SK-MEL-5 (cell line): ENCODE measurements around the gene SLC9C1. TPM values are rescaled to one million over a fixed set of nuclear protein-coding genes. Genes with fewer than 3 reads are reported as not detected.
A peak's percentile ranks its signal among the peaks of the same experiment; 100 is the strongest.

Experiments used
- DNase-seq: peaks from one replicate; pipeline ENCODE4 v3.0.0-alpha.2; 2016; ENCODE audit warnings: low read depth, low spot score
- in situ Hi-C: cut with HindIII; loops from 2 replicates; pipeline ENCODE4 v1.10.0; 2016; ENCODE audit warnings: low sequenced_read_pairs, high pct_unique_total_duplicates, low pct_unique_long_range_greater_than_20kb
- total RNA-seq: library from RNA; depleted of rRNA; stranded (reverse); fragments of >200 nt; shearing (Covaris generic); gene quantifications from 2 replicates; pipeline ENCODE4 v1.2.3, GENCODE V29; 2014

The SLC9C1 gene
- total RNA-seq, 1 experiment from 2014 or later, result 0.11 TPM

GRCh38 chr3:112141293-112141692 is 152.7 kb downstream of the SLC9C1 start:
- DNase-seq, result no peak
- in situ Hi-C loops, result loop anchor here (25.0 kb wide), 1 partner anchor 146 kb away; the partner anchor contains the start of gene SLC9C1

- no peak for DNase-seq
- in situ Hi-C loops, result loop anchor here (25.0 kb wide), 1 partner anchor 147 kb away; the partner anchor contains the start of gene SLC9C1
These were observed 153.4 kb downstream of the SLC9C1 start for GRCh38 chr3:112140584-112140983.

- DNase-seq, result no peak
- in situ Hi-C loops, result loop anchor here (25.0 kb wide), 1 partner anchor 149 kb away; the partner anchor contains the start of gene SLC9C1
These were observed 155.6 kb downstream of the SLC9C1 start for GRCh38 chr3:112138219-112138969.

GRCh38 chr3:112137781-112138180 is 156.2 kb downstream of the SLC9C1 start:
- in situ Hi-C loops, result loop anchor here (25.0 kb wide), 1 partner anchor 150 kb away; the partner anchor contains the start of gene SLC9C1

GRCh38 chr3:112136959-112137693 is 156.9 kb downstream of the SLC9C1 start:
- peak; percentile 92 for DNase-seq
- in situ Hi-C loops, result loop anchor here (25.0 kb wide), 1 partner anchor 150 kb away; the partner anchor contains the start of gene SLC9C1

More at GRCh38 chr3:112137781-112138180, 156.2 kb downstream of the SLC9C1 start:
- no peak for DNase-seq

- no peak for DNase-seq
- in situ Hi-C loops, result loop anchor here (25.0 kb wide), 1 partner anchor 151 kb away; the partner anchor contains the start of gene SLC9C1
These were observed 158.0 kb downstream of the SLC9C1 start for GRCh38 chr3:112136046-112136445.

GRCh38 chr3:112134335-112135124 is 159.5 kb downstream of the SLC9C1 start:
- no peak for DNase-seq
- in situ Hi-C loops, result loop anchor here (25.0 kb wide), 1 partner anchor 153 kb away; the partner anchor contains the start of gene SLC9C1

GRCh38 chr3:112133626-112134334 is 160.2 kb downstream of the SLC9C1 start:
- in situ Hi-C loops, result loop anchor here (25.0 kb wide), 1 partner anchor 154 kb away; the partner anchor contains the start of gene SLC9C1
- DNase-seq, result no peak

GRCh38 chr3:112132975-112133448 is 161.0 kb downstream of the SLC9C1 start, which contains the start of gene GCSAM:
GCSAM (minus strand) TSS chr3:112133248; CDS start chr3:112133120, 128 bp downstream.
- no peak for DNase-seq
- in situ Hi-C loops, result loop anchor here (25.0 kb wide), 1 partner anchor 154 kb away; the partner anchor contains the start of gene SLC9C1

- in situ Hi-C loops, result loop anchor here (25.0 kb wide), 1 partner anchor 155 kb away; the partner anchor contains the start of gene SLC9C1
These were observed 161.5 kb downstream of the SLC9C1 start for GRCh38 chr3:112132554-112132953.

GRCh38 chr3:112132088-112132487 is 161.9 kb downstream of the SLC9C1 start:
- no peak for DNase-seq
- in situ Hi-C loops, result loop anchor here (25.0 kb wide), 1 partner anchor 155 kb away; the partner anchor contains the start of gene SLC9C1

More at GRCh38 chr3:112132554-112132953, 161.5 kb downstream of the SLC9C1 start:
- no peak for DNase-seq

GRCh38 chr3:112131111-112131510 is 162.9 kb downstream of the SLC9C1 start:
- no peak for DNase-seq
- in situ Hi-C loops, result loop anchor here (25.0 kb wide), 1 partner anchor 156 kb away; the partner anchor contains the start of gene SLC9C1

- in situ Hi-C loops, result loop anchor here (25.0 kb wide), 1 partner anchor 157 kb away; the partner anchor contains the start of gene SLC9C1
- no peak for DNase-seq
These were observed 163.4 kb downstream of the SLC9C1 start for GRCh38 chr3:112130638-112130993.

GRCh38 chr3:112129925-112130637 is 163.9 kb downstream of the SLC9C1 start:
- no peak for DNase-seq
- in situ Hi-C loops, result loop anchor here (25.0 kb wide), 1 partner anchor 157 kb away; the partner anchor contains the start of gene SLC9C1

GRCh38 chr3:112128843-112129727 is 164.9 kb downstream of the SLC9C1 start:
- DNase-seq, result no peak
- in situ Hi-C loops, result loop anchor here (25.0 kb wide), 1 partner anchor 158 kb away; the partner anchor contains the start of gene SLC9C1
